ENCODE data around the gene MIDN. TPM values are rescaled to one million over a fixed set of nuclear protein-coding genes. Genes with fewer than 3 reads are reported as not detected.

Gene MIDN
- total and polyA plus RNA-seq, 7 donors: 29.2 to 331 (median 147) TPM

GRCh38 chr19:1239420-1239795 is 9.0 kb upstream of the MIDN start:
- Histone ChIP-seq H3K9me3 (no peaks in the 10 kb centered on the region), H3K27ac (peak overlapping the region; percentile 99), H3K36me3 (ENCODE audit: insufficient read depth in 1 of 2, low read depth in 1 of 2) (no peaks in the 10 kb centered on the region), H3K4me1 (peaks cover 39% of the 10 kb centered on the region), H3K27me3 (ENCODE audit: insufficient read depth in 3 of 3, low read length in 2 of 3) (peaks cover 0 to 5% (median 3%) of the 10 kb centered on the region in 3 donors), H3K4me3 (no peak overlapping the region)
- 76 to 82% (median 81%) methylated on average over 11 of the region's 11 CpGs for WGBS, 3 donors
- intact Hi-C loops (cut with DNase I): loop anchor here in 1 of 2 donors (2.0 kb wide), 1 partner anchor 19 kb away; no protein-coding TSS in a partner anchor
- ATAC-seq (no peak), DNase-seq (no peak)
- no peak for TF ChIP-seq CTCF (IDR thresholded peaks at IDR 0.05)

GRCh38 chr19:1239796-1240737 is 8.3 kb upstream of the MIDN start:
- no peaks in the 10 kb centered on the region for H3K36me3 ChIP-seq (ENCODE audit: insufficient read depth in 1 of 2, low read depth in 1 of 2)
- peak; percentile 97 for TF ChIP-seq CTCF (IDR thresholded peaks at IDR 0.05)
- peak; percentile 46 to 53 (median 49) for ATAC-seq
- H3K4me3 ChIP-seq: peak overlapping the region; percentile 75
- intact Hi-C loops (cut with DNase I): loop anchor here (1.0 to 5.0 kb wide), 3 partner anchors 19 to 128 kb away; no protein-coding TSS in a partner anchor
- peaks cover 45% of the 10 kb centered on the region for H3K4me1 ChIP-seq
- DNase-seq: peak; percentile 93 to 95
- peak overlapping the region; percentile 99 for H3K27ac ChIP-seq
- H3K27me3 ChIP-seq (ENCODE audit: insufficient read depth in 3 of 3, low read length in 2 of 3): peaks cover 0 to 5% (median 3%) of the 10 kb centered on the region in 3 donors
- no peaks in the 10 kb centered on the region for H3K9me3 ChIP-seq
- WGBS, 3 donors: 9 to 24% (median 17%) methylated on average over 44 to 84 of the region's 84 CpGs

- H3K4me3 ChIP-seq: peak overlapping the region; percentile 75
- H3K36me3 ChIP-seq (ENCODE audit: insufficient read depth in 1 of 2, low read depth in 1 of 2): no peaks in the 10 kb centered on the region
- TF ChIP-seq CTCF (IDR thresholded peaks at IDR 0.05): no peak
- H3K27me3 ChIP-seq (ENCODE audit: insufficient read depth in 3 of 3, low read length in 2 of 3): peaks cover 0 to 5% (median 3%) of the 10 kb centered on the region in 3 donors
- DNase-seq (no peak), ATAC-seq (no peak)
- peaks cover 52% of the 10 kb centered on the region for H3K4me1 ChIP-seq
- intact Hi-C loops (cut with DNase I): loop anchor here in 1 of 2 donors (1.0 to 5.0 kb wide), 2 partner anchors 20 to 129 kb away; no protein-coding TSS in a partner anchor
- H3K9me3 ChIP-seq: no peaks in the 10 kb centered on the region
- 54 to 67% (median 59%) methylated on average over 15 of the region's 15 CpGs for WGBS, 3 donors
- H3K27ac ChIP-seq: peak overlapping the region; percentile 99
Observed at GRCh38 chr19:1240925-1241324, 7.5 kb upstream of the MIDN start.

GRCh38 chr19:1241417-1242095 is 6.8 kb upstream of the MIDN start, which contains the start of gene ATP5F1D:
Gene ATP5F1D (plus strand): TSS chr19:1241751. CDS start chr19:1241851, 100 bp downstream.
- peak within 1 kb of the TSS; percentile 75 for H3K4me3 ChIP-seq
- H3K9me3 ChIP-seq: no peaks in the 10 kb centered on the region
- peaks cover 55% of the 10 kb centered on the region for H3K4me1 ChIP-seq
- ATAC-seq (peak; percentile 41 to 61 (median 48)), DNase-seq (peak; percentile 94 to 98)
- 0 to 1% (median 0%) methylated on average over 50 to 79 of the region's 79 CpGs for WGBS, 3 donors
- peaks cover 0 to 3% (median 0%) of the 10 kb centered on the region in 3 donors for H3K27me3 ChIP-seq (ENCODE audit: insufficient read depth in 3 of 3, low read length in 2 of 3)
- peak within 1 kb of the TSS; percentile 99 for H3K27ac ChIP-seq
- intact Hi-C loops (cut with DNase I): loop anchor here in 1 of 2 donors (5.0 kb wide), 1 partner anchor 129 kb away; no protein-coding TSS in a partner anchor
- TF ChIP-seq CTCF (IDR thresholded peaks at IDR 0.05): no peak
- H3K36me3 ChIP-seq (ENCODE audit: insufficient read depth in 1 of 2, low read depth in 1 of 2): no peaks in the 10 kb centered on the region

Data from psoas muscle (tissue), 8 donors.